Measurements from ENCODE around the gene MCTP1. TPM values are rescaled to one million over a fixed set of nuclear protein-coding genes. Genes with fewer than 3 reads are reported as not detected.
"Not testable (repeated sequence)": the region's sequence is repeated elsewhere in the genome, so short reads cannot be mapped to it uniquely, and the experiment has no call there.

The MCTP1 gene
- total and polyA plus RNA-seq, 2 experiments from 2014 or later = 1.3 to 5.7 TPM

GRCh38 chr5:95005811-95006210 lies 279.1 kb downstream of the MCTP1 start:
- Histone ChIP-seq H2AFZ (no peak overlapping the region), H3K36me3 (replicated peaks; ENCODE audit: insufficient read depth, low read depth) (no peaks in the 10 kb centered on the region), H3K27ac (no peak overlapping the region), H4K20me1 (ENCODE audit: insufficient read depth, poor library complexity, severe bottlenecking) (no peaks in the 10 kb centered on the region), H3K79me2 (no peaks in the 10 kb centered on the region), H3K4me3 (no peak overlapping the region), H3K4me1 (ENCODE audit: insufficient read depth) (no peaks in the 10 kb centered on the region), H3K4me2 (no peak overlapping the region), H3K9me3 (ENCODE audit: low read depth) (no peaks in the 10 kb centered on the region), H3K9me2 (replicated peaks; ENCODE audit: insufficient read depth) (no peaks in the 10 kb centered on the region), H3K27me3 (no peaks in the 10 kb centered on the region)
- no peak for DNase-seq (ENCODE audit: low spot score)
- WGBS (ENCODE audit: low lambda C conversion rate, missing lambda C conversion rate) = 89% methylated on average over 1 of the region's 1 CpG
- TF ChIP-seq CTCF (IDR thresholded peaks at IDR 0.05; ENCODE audit: poor library complexity) (no peak), EZH2phosphoT487 (IDR thresholded peaks at IDR 0.05; ENCODE audit: low read depth, severe bottlenecking, unreplicated experiment) (no peak), EZH2 (IDR thresholded peaks at IDR 0.05; ENCODE audit: borderline replicate concordance) (no peak)

- H3K27ac ChIP-seq = no peak overlapping the region
- H3K4me2 ChIP-seq = peak overlapping the region; percentile 47
- no peaks in the 10 kb centered on the region for H3K4me1 ChIP-seq (ENCODE audit: insufficient read depth)
- no peak for TF ChIP-seq EZH2phosphoT487 (IDR thresholded peaks at IDR 0.05; ENCODE audit: low read depth, severe bottlenecking, unreplicated experiment)
- no peak for TF ChIP-seq EZH2 (IDR thresholded peaks at IDR 0.05; ENCODE audit: borderline replicate concordance)
- no peak for TF ChIP-seq CTCF (IDR thresholded peaks at IDR 0.05; ENCODE audit: poor library complexity)
- H3K9me2 ChIP-seq (replicated peaks; ENCODE audit: insufficient read depth) = no peaks in the 10 kb centered on the region
- WGBS (ENCODE audit: low lambda C conversion rate, missing lambda C conversion rate) = 59% methylated on average over 7 of the region's 7 CpGs
- H4K20me1 ChIP-seq (ENCODE audit: insufficient read depth, poor library complexity, severe bottlenecking) = no peaks in the 10 kb centered on the region
- no peak for DNase-seq (ENCODE audit: low spot score)
- no peaks in the 10 kb centered on the region for H3K79me2 ChIP-seq
- H3K36me3 ChIP-seq (replicated peaks; ENCODE audit: insufficient read depth, low read depth) = no peaks in the 10 kb centered on the region
- no peaks in the 10 kb centered on the region for H3K9me3 ChIP-seq (ENCODE audit: low read depth)
- no peak overlapping the region for H3K4me3 ChIP-seq
- H2AFZ ChIP-seq = no peak overlapping the region
- H3K27me3 ChIP-seq = no peaks in the 10 kb centered on the region
These were observed 286.2 kb downstream of the MCTP1 start for GRCh38 chr5:94998670-94999069.

- not testable (repeated sequence) for H3K4me2 ChIP-seq; H3K79me2 ChIP-seq; H3K9me3 ChIP-seq (ENCODE audit: low read depth); H3K36me3 ChIP-seq (replicated peaks; ENCODE audit: insufficient read depth, low read depth); H3K27me3 ChIP-seq; DNase-seq (ENCODE audit: low spot score); H4K20me1 ChIP-seq (ENCODE audit: insufficient read depth, poor library complexity, severe bottlenecking); H2AFZ ChIP-seq; H3K9me2 ChIP-seq (replicated peaks; ENCODE audit: insufficient read depth); H3K4me3 ChIP-seq; H3K4me1 ChIP-seq (ENCODE audit: insufficient read depth); H3K27ac ChIP-seq
- WGBS (ENCODE audit: low lambda C conversion rate, missing lambda C conversion rate) = 72% methylated on average over 2 of the region's 2 CpGs
These were observed 290.4 kb downstream of the MCTP1 start for GRCh38 chr5:94994537-94994936.

- no peak for DNase-seq (ENCODE audit: low spot score)
- Histone ChIP-seq H3K4me2 (no peak overlapping the region), H3K36me3 (replicated peaks; ENCODE audit: insufficient read depth, low read depth) (no peaks in the 10 kb centered on the region), H3K27me3 (no peaks in the 10 kb centered on the region), H3K9me2 (replicated peaks; ENCODE audit: insufficient read depth) (no peaks in the 10 kb centered on the region), H3K79me2 (no peaks in the 10 kb centered on the region), H3K4me3 (no peak overlapping the region), H4K20me1 (ENCODE audit: insufficient read depth, poor library complexity, severe bottlenecking) (no peaks in the 10 kb centered on the region), H3K27ac (no peak overlapping the region), H3K4me1 (ENCODE audit: insufficient read depth) (no peaks in the 10 kb centered on the region), H2AFZ (no peak overlapping the region), H3K9me3 (ENCODE audit: low read depth) (no peaks in the 10 kb centered on the region)
- 95% methylated on average over 1 of the region's 1 CpG for WGBS (ENCODE audit: low lambda C conversion rate, missing lambda C conversion rate)
- TF ChIP-seq EZH2phosphoT487 (IDR thresholded peaks at IDR 0.05; ENCODE audit: low read depth, severe bottlenecking, unreplicated experiment) (no peak), EZH2 (IDR thresholded peaks at IDR 0.05; ENCODE audit: borderline replicate concordance) (no peak), CTCF (IDR thresholded peaks at IDR 0.05; ENCODE audit: poor library complexity) (no peak)
These were observed 291.4 kb downstream of the MCTP1 start for GRCh38 chr5:94993491-94993890.

Measured in hepatocyte (in vitro differentiated cells).